Mammary epithelial cell (primary cell): Measurements from ENCODE around the gene SLC39A10.

Experiments
- EZH2 ChIP-seq: IDR thresholded peaks from 2 replicates; pipeline ENCODE4 v1.6.1; 2012; ENCODE audit warnings: low read length, inconsistent platforms, borderline replicate concordance
- TF ChIP-seq, protein P1 (sequence below), 2 donors: IDR thresholded peaks in 1 of 2; conservative IDR thresholded peaks in 1 of 2; 2 replicates each; pipeline ENCODE4 v1.5.1; 2011 to 2012; ENCODE audit warnings: inconsistent platforms in 2 of 2, low read length in 2 of 2, mild to moderate bottlenecking in 2 of 2, control low read depth in 1 of 2, low read depth in 1 of 2; ENCODE audit not compliant: insufficient read depth in 1 of 2; ENCODE audit errors: extremely low read depth in 1 of 2

- TF ChIP-seq, protein P1, sequence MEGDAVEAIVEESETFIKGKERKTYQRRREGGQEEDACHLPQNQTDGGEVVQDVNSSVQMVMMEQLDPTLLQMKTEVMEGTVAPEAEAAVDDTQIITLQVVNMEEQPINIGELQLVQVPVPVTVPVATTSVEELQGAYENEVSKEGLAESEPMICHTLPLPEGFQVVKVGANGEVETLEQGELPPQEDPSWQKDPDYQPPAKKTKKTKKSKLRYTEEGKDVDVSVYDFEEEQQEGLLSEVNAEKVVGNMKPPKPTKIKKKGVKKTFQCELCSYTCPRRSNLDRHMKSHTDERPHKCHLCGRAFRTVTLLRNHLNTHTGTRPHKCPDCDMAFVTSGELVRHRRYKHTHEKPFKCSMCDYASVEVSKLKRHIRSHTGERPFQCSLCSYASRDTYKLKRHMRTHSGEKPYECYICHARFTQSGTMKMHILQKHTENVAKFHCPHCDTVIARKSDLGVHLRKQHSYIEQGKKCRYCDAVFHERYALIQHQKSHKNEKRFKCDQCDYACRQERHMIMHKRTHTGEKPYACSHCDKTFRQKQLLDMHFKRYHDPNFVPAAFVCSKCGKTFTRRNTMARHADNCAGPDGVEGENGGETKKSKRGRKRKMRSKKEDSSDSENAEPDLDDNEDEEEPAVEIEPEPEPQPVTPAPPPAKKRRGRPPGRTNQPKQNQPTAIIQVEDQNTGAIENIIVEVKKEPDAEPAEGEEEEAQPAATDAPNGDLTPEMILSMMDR (conservative IDR thresholded peaks at IDR 0.05 in 1 of 2, IDR thresholded peaks at IDR 0.05 in 1 of 2; ENCODE audit: extremely low read depth in 1 of 2, insufficient read depth in 1 of 2, low read depth in 1 of 2, low read length in 2 of 2), result no peak
- no peak for TF ChIP-seq EZH2
Observed at GRCh38 chr2:195779491-195779890, 122.5 kb downstream of the SLC39A10 start.
